HG02840 (cell line): ENCODE measurements around the gene PAPPA.

Experiments used
- ATAC-seq: cut with Tn5 transposase; IDR thresholded peaks from one replicate; pipeline ENCODE4 v1.9.1; 2021; ENCODE audit warnings: mild to moderate bottlenecking, moderate library complexity, moderate number of reproducible peaks; ENCODE audit not compliant: unreplicated experiment, low FRiP score

The PAPPA gene

DNA sequence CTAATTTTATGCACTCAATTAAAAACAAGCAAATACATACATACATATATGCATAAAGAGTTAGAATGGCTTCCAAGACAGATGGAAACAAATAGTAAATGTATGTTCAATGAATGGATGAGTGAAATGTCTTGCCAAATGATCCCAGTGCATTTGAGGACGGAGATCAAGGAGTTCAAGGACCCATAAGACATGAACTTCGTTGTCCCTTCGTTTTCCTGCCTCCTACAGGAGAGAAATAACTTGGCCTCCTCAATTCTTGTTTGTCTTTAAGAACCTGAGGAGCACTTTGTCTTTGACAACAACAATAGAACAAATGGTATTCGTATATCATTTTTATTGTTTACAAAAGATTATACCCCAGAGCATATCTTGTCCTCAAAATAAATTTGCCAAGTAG, 2.4 kb upstream of the PAPPA start:
- ATAC-seq = no peak

DNA sequence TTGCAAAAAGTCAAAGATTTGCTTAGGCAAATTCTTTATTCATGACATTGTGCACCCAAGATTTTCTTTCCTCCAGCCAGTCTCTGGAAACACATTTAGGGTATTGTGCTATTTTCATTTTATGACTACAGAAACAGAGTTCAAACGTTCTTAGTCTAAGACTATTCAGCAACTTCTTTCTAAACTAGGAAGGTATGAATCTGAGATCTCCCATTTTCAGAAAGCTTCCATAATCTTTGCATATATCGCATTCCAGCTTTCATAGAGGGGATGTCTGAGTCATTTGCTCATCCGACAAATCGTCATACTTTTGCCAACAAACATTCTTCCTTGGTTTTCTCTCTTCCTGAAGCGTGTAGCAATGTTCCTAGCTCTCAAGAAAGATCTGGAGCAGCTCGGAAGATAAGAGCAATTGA, 1.6 kb upstream of the PAPPA start:
- ATAC-seq = no peak

- no peak for ATAC-seq
These were observed 1.2 kb upstream of the PAPPA start for GRCh38 chr9:116152390-116152789.

GRCh38 chr9:116152941-116153764, 438 bp upstream of the PAPPA start:
- ATAC-seq = no peak

- no peak for ATAC-seq
These were observed 864 bp downstream of the PAPPA start for GRCh38 chr9:116154334-116154975.

- ATAC-seq = no peak
These were observed 1.5 kb downstream of the PAPPA start for GRCh38 chr9:116154976-116155697.

DNA sequence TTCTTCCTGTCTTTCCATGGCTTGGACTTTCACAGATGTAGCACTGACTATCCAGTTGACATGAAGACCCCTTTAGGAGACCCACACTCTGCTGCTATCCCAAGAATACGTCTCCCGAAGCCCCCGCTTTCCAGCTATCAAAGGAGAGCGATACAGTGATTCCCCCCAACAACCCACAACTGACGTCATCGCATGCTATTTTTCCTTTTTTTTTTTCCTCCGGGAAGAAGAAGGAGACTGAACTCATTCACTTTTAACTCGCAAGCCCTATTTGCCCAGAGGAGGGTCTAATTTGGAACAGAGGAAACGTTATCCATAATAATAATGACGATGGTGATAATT, 2.1 kb downstream of the PAPPA start:
- no peak for ATAC-seq

DNA sequence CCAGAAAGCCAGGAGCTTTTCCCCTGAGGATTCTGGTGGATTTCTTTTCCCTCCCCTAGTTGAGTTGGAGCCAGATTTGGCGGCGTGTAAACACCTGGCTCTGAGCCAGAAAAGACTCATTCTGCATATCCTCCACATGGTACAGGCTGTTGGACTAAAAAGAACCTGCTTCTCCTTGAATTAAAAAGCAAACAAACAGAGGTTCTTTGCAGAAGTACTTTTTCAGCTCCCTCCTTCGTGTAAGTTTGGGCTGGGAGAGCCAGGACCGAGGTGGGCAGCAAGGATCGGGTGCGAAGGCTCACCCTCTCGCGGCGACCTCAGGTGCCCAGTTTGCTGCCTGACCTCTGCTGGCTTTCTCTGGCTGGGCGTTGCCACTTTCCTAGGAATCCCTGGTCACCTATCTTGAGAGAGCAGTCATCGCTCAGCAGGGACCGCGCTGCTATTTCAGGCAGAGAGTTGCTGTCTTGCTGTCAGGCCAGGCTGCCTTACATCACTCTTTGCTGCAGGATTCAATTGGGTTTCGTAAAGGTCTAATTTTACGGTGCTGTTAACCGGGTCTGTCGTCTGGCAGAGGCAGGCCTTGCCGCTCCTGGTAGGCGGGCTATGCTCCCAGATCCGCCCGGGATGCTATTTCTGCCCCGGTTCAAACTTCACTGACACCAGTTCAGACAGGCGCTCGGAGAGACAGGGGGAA, 3.2 kb downstream of the PAPPA start:
- no peak for ATAC-seq

- ATAC-seq = no peak
These were observed 4.0 kb downstream of the PAPPA start for GRCh38 chr9:116157436-116158138.

- ATAC-seq = no peak
These were observed 7.3 kb downstream of the PAPPA start for GRCh38 chr9:116160676-116161571.

DNA sequence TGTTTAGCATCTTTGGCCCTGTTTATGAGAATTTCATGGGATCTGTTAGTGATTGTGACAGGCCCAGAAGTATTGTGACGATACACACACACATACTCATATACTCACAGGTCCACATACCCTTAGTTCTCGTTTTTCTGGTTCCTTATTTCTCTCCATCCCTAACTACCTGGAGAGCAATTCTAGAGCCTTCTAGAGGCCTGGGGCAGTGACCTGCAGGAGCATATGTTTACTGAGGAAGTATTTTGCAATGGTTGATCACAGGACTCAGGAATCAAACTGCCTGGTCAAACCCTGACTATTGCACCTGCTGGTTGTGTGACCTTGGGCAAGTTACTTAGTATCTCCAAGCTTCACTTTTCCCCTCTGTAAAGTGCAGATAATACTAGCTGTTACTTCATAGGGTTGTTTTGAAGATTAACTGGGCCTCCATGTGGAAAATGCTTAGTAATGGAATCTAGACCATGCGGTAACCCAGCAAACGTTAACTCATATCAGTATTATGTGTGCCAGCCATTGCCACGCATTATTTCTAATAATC, 8.7 kb downstream of the PAPPA start:
- ATAC-seq = no peak

- no peak for ATAC-seq
These were observed 9.9 kb downstream of the PAPPA start for GRCh38 chr9:116163293-116164055.

DNA sequence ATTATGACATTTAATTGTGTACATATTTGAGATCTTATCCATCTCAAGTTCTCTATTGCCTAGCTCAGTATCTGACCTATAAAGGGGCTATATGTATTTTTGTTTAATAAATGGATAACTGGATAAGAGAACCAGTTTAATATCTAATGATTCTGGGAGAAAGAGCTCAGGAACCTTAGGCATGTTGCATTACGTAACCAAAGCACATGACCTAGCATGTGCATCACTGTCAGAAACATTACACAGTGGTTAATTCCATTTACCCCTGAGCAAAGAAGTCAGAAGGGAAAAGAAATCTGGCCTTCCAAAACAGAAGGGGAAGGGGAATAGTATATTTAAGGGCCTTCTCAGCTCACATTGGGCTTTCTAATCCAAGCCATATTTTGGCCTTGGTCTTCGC, 12.3 kb downstream of the PAPPA start:
- no peak for ATAC-seq

GRCh38 chr9:116166713-116167112, 13.1 kb downstream of the PAPPA start:
- no peak for ATAC-seq

DNA sequence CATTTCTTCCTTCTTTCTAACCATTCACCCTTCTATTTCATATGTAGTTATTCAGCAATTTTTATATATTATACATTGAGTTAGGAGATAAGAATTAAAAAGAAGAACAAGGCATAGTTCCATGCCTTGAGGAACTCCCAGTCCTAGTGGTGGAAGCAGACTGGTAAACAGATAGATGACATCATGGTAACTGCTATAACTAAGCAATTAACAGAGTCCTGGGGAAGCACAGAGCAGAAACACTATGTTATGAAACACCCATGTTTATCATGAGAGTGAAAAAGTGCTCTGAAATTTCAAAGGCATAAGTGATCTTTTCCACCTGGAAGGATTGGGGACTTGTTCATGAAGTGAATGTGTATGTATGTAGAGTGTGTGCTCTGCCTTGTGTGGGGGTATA, 14.6 kb downstream of the PAPPA start:
- ATAC-seq = no peak

DNA sequence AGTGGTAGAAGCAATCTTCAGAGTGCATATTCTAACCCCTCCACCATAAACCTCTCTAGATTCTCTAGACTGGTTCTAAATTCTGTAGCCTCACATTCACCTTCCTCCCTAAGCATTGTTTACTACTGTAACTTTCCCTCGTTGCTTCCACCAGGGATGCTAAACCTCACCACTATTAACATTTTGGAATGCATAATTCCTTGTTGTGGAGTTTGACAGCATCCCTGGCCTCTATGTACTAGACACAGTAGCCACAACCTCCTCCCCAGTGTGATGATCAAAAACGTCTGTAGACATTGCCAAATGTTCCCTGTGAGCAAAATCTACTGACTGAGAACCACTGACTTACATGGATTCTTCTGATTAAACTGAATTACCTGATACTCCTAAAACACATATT, 18.6 kb downstream of the PAPPA start:
- no peak for ATAC-seq

DNA sequence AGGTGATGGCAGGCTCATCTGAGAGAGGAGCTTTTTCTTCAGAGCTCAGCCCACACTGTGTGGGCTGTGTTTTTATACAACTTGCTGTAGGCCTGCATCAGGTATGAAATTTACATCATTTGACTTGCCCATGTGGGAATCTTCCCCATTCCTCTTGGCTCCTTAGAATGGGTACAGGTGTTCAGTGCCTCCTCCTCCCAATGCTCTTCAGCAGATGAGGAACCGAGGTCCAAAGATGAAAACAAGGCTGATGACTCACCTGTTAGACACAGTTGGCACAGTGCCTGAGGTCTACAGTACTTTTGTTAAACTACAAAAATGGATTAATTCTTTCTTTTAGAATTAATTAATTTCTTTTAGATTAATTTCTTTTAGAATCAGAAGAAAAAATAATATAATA, 20.8 kb downstream of the PAPPA start:
- ATAC-seq = no peak

DNA sequence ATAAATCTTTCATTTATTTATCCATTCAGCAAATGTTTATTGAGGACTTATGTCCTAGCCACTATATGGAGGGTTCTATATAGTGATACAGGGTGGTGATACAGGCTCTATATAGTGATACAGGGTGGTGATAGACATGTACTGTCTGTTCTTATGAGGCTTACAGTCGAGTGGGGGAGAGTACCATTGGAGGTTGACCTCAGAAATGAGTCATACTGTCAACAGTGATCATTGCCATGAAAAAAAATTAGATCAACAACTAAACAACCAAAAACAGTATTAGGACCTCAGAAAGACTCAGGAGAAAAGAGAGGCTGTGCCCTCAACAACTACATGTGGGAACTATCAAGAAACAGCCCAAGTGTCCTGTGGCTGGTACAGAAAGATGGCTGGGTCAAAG, 22.0 kb downstream of the PAPPA start:
- ATAC-seq = no peak
